Measurements from ENCODE around the gene EIF3K. TPM values are rescaled to one million over a fixed set of nuclear protein-coding genes. Genes with fewer than 3 reads are reported as not detected.

The EIF3K gene
- total RNA-seq, 2 experiments from 2014 or later: 280 to 286 TPM

- CTCF ChIA-PET: interaction anchor here (0.8 to 1.6 kb wide), 2 partner anchors 10 to 242 kb away, joined by 3 to 7 read pairs; partner anchors contain the start of gene FAM98C
- POLR2A ChIA-PET: interaction anchor here (0.7 kb wide), 1 partner anchor 43 kb away, joined by 4 read pairs; no protein-coding TSS in a partner anchor
Measured at GRCh38 chr19:38644719-38645118, 25.7 kb downstream of the EIF3K start.

- CTCF ChIA-PET: interaction anchor here (0.8 to 3.5 kb wide), 8 partner anchors 9 to 282 kb away, joined by 3 to 16 read pairs (median 4); partner anchors contain the start of gene EIF3K
- POLR2A ChIA-PET: interaction anchor here (0.7 to 1.3 kb wide), 6 partner anchors 9 to 312 kb away, joined by 3 to 10 read pairs (median 4); partner anchors contain the start of gene ECH1
Measured at GRCh38 chr19:38647368-38647965, 28.5 kb downstream of the EIF3K start, which contains the start of gene ACTN4. TSS of gene ACTN4 (plus strand) at chr19:38647649. CDS start at chr19:38647746, 97 bp downstream.

GRCh38 chr19:38647966-38648768 lies 29.2 kb downstream of the EIF3K start:
- ChIA-PET POLR2A (interaction anchor here (0.7 to 1.3 kb wide), 5 partner anchors 9 to 312 kb away, joined by 3 to 10 read pairs (median 4); partner anchors contain the start of gene ECH1), CTCF (interaction anchor here (1.0 to 3.5 kb wide), 5 partner anchors 10 to 38 kb away, joined by 3 to 16 read pairs (median 5); partner anchors contain the start of gene EIF3K)

- POLR2A ChIA-PET: no interaction called here
Measured at GRCh38 chr19:38648769-38649304, 29.8 kb downstream of the EIF3K start.

GRCh38 chr19:38649305-38650171 lies 30.6 kb downstream of the EIF3K start:
- CTCF ChIA-PET: interaction anchor here (0.5 to 3.5 kb wide), 3 partner anchors 13 to 34 kb away, joined by 3 to 16 read pairs (median 5); no protein-coding TSS in a partner anchor
- POLR2A ChIA-PET: no interaction called here

More at GRCh38 chr19:38648769-38649304, 29.8 kb downstream of the EIF3K start:
- CTCF ChIA-PET: interaction anchor here (0.5 to 3.5 kb wide), 3 partner anchors 12 to 33 kb away, joined by 3 to 16 read pairs (median 5); no protein-coding TSS in a partner anchor

- ChIA-PET POLR2A (no interaction called here), CTCF (no interaction called here)
Measured at GRCh38 chr19:38650172-38650775, 31.3 kb downstream of the EIF3K start.

- POLR2A ChIA-PET: no interaction called here
- CTCF ChIA-PET: no interaction called here
Measured at GRCh38 chr19:38650911-38651584, 32.1 kb downstream of the EIF3K start.

GRCh38 chr19:38653028-38653571 lies 34.1 kb downstream of the EIF3K start:
- ChIA-PET POLR2A (interaction anchor here (0.7 kb wide), 1 partner anchor 29 kb away, joined by 3 read pairs; no protein-coding TSS in a partner anchor), CTCF (interaction anchor here (0.5 to 1.6 kb wide), 2 partner anchors 17 to 331 kb away, joined by 3 to 6 read pairs; no protein-coding TSS in a partner anchor)

- CTCF ChIA-PET: interaction anchor here (1.6 kb wide), 1 partner anchor 16 kb away, joined by 6 read pairs; no protein-coding TSS in a partner anchor
Measured at GRCh38 chr19:38654628-38655055, 35.7 kb downstream of the EIF3K start.

GRCh38 chr19:38655148-38655824 lies 36.3 kb downstream of the EIF3K start:
- CTCF ChIA-PET: no interaction called here
- POLR2A ChIA-PET: no interaction called here

More at GRCh38 chr19:38654628-38655055, 35.7 kb downstream of the EIF3K start:
- POLR2A ChIA-PET: no interaction called here

GRCh38 chr19:38656171-38656981 lies 37.4 kb downstream of the EIF3K start:
- POLR2A ChIA-PET: interaction anchor here (0.6 to 1.3 kb wide), 3 partner anchors 9 to 28 kb away, joined by 3 to 7 read pairs (median 4); partner anchors contain the start of gene ACTN4
- CTCF ChIA-PET: interaction anchor here (0.9 to 1.2 kb wide), 3 partner anchors 11 to 124 kb away, joined by 3 read pairs; no protein-coding TSS in a partner anchor

- POLR2A ChIA-PET: interaction anchor here (0.7 kb wide), 1 partner anchor 778 kb away, joined by 3 read pairs; the partner anchor contains the start of gene RPS16
- CTCF ChIA-PET: interaction anchor here (0.7 to 1.2 kb wide), 2 partner anchors 68 to 123 kb away, joined by 3 read pairs; no protein-coding TSS in a partner anchor
Measured at GRCh38 chr19:38657633-38658222, 38.7 kb downstream of the EIF3K start.

GRCh38 chr19:38658462-38659306 lies 39.7 kb downstream of the EIF3K start:
- POLR2A ChIA-PET: interaction anchor here (0.5 to 0.7 kb wide), 2 partner anchors 12 to 24 kb away, joined by 3 read pairs; no protein-coding TSS in a partner anchor

GRCh38 chr19:38660724-38661123 lies 41.7 kb downstream of the EIF3K start:
- CTCF ChIA-PET: interaction anchor here (1.4 kb wide), 1 partner anchor 22 kb away, joined by 4 read pairs; no protein-coding TSS in a partner anchor
- POLR2A ChIA-PET: no interaction called here

More at GRCh38 chr19:38658462-38659306, 39.7 kb downstream of the EIF3K start:
- CTCF ChIA-PET: interaction anchor here (0.5 to 0.9 kb wide), 3 partner anchors 10 to 155 kb away, joined by 3 read pairs; no protein-coding TSS in a partner anchor
